GM08714 (cell line): ENCODE measurements around the gene DAND5.

Source experiments
- H3K4me3 ChIP-seq: fragments of 200-500 bp; sonication (Bioruptor generic); 2 replicates; pipeline ENCODE4 v1.5.1; 2014; ENCODE audit warnings: mild to moderate bottlenecking, low read length, inconsistent platforms
- ZNF274 ChIP-seq: IDR thresholded peaks from 2 replicates; pipeline ENCODE4 v1.6.1; 2012; ENCODE audit warnings: mild to moderate bottlenecking, low read depth, low read length

Gene DAND5

DNA sequence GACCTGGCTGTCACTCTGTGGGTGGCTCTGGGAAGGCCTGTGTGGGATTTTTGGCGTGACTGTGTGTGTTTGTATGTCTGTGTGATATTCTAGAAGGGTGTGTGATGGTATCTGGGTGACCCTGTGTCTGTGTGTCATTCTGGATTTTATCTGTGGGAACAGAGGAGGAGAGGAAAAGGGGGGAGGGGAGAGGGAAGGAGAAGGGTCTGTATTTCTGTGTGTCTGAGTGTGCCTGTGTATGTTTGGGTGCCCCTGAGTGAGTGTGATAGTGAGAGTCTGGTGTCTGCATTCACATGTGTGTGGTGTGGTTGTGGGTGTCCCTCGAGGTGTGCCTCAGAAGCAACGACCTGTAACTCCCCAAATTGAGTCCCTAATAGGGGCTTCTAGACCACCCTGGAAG lies 17.8 kb downstream of the DAND5 start:
- H3K4me3 ChIP-seq: no peak overlapping the region
- no peak for TF ChIP-seq ZNF274

DNA sequence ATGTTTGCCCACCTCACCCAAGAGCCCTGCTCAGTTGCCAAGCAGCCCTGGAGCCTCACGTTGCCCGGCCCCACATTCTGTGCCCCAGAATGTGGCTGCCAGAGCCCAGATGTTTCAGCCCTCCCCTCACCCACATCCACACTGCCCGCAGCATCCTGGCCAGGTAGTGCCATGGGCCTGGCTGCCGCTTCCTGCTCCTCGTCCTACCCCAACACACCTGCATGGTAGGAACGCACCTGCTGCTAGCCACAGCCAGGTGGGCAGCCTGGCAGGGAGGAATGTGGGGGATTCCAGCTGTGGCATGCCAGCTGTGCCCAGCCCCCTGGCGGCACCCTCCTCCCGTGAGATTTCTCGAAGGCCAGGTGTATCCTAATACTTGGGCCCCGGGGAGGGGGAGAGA lies 18.4 kb downstream of the DAND5 start:
- no peak for TF ChIP-seq ZNF274
- H3K4me3 ChIP-seq: no peak overlapping the region

DNA sequence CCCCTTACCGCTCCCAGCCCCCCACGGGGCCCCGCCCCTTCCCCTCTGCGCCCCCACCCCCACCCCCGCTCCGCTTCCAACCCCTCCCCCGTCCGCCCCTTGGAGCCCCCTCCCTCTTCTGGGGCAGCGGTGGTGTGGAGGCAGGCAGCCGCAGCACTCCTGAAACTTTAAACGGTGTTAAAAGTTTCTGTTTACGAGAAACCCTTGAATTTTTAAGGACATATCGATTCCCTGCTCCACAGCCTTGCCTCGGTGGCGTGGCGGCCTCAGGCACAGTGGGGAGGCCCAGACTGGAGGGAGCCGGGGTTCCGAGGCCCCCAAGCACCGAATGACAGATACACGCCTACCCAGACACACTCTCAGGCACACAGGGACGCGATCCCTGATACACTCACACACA lies 21.1 kb downstream of the DAND5 start:
- no peak for TF ChIP-seq ZNF274
- H3K4me3 ChIP-seq: no peak overlapping the region

DNA sequence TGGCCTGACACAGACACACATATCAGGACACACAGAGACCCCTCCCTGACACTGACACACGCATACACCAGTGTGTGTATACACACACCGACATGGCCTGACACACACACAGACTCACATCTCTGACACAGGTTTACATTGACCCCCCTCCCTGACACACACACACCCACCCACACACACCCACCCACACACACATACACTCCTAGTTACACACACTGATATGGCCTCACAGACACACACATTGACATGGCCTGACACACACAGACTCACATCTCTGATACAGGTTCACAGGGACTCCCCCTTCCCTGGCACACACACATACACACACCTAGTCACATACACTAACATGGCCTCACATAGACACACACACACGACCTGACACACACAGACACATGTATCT lies 21.5 kb downstream of the DAND5 start:
- no peak for TF ChIP-seq ZNF274
- no peak overlapping the region for H3K4me3 ChIP-seq

DNA sequence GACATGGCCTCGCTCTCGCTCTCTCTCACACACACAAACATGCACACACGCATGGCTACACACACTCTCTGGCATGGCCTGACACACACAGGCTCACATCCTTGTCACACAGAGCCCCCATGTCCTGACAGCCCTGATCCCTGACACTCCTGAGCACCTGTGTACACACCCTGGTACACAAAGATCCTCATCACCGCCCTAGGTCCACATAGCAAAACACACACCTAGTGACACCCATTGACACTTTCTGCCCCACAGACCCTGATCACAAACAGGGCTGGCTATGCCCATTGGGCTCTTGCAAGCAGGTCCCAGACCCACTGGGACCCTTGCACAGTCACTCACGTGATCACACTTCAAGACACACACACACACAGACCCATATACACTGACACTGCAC lies 21.9 kb downstream of the DAND5 start:
- TF ChIP-seq ZNF274: no peak
- no peak overlapping the region for H3K4me3 ChIP-seq

DNA sequence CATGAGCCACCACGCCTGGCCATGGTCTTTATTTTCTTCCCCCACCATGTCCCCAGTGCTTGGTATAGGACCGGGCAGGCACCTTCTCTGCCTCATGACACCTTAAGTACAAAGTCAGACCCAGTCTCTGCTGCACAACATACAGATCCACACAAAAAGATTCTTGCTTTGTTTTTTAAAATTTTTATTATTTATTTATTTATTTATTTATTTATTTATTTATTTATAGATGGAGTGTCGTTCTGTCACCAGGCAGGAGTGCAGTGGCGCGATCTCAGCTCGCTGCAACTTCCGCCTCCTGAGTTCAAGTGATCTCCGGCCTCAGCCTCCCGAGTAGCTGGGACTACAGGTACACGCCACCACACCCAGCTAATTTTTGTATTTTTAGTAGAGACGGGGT lies 23.4 kb downstream of the DAND5 start:
- H3K4me3 ChIP-seq: no peak overlapping the region
- TF ChIP-seq ZNF274: no peak

DNA sequence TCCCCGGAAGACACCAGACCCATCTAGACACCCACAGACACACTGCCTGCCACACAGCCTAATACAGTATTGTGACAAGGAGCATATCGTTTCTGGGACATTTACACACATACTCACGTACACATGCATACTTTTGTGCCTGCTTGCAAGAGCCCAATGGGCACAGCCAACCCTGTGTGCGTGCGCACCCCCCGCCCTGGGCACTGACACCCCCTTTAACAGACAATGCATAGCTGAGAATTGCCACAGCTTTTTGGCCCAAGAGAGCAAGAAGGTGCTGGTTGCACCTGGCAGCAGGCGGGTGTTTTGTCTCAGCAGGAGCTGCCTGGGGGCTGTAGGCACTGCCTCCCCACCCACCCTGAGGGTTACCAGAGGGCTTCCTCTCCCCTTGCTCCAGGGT lies 24.2 kb downstream of the DAND5 start:
- no peak for TF ChIP-seq ZNF274
- no peak overlapping the region for H3K4me3 ChIP-seq

DNA sequence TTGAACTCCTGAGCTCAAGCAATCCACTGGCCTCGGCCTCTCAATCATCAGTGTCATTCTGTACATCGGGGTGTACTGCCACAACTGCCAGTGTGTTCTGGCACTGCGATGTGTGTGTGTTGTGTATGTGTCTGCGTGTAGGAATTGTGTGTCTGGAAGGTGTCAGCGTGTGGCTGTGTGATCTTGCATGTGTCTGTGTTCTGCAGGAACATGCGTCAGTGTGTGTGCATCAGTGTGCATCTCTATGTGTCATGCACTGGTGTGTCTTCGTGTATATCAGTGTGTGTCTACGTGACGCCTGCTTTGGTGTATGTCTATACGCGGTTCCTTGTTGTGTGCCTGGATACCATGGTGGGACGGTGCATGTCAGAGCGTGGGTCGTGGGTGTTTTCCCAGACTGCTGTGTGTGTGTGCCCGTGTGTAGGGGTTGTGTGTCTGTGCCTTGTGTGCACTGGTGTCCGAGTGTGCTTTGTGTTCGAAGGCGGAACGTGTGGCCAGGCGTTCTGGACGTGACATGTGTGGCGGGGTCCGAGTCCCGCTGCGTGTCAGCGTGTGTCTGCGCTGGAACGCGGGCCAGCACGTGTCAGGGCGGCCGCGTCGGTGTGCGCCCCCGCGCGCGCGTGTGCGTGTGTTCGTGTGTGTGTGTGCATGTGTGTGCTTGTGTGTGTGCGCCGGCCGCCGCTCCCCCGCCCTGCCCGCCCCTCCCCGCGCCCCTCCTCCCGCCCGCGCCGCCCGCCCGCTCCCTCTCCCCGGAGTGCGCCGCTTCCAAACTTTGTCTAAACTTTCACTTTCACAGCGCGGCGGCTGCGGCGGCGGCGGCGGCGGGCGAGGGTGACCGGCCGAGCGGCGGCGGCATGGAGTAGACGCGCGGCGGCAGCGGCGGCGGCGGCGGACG lies 25.6 kb downstream of the DAND5 start, which contains the start of gene NFIX:
NFIX (plus strand) TSS at position 775 of the 895 bp plus-strand sequence. CDS start 363 bp downstream, outside the sequence.
- TF ChIP-seq ZNF274: no peak
- H3K4me3 ChIP-seq: peak within 1 kb of the TSS; percentile 53; the same call in 1 of the 2 replicates

DNA sequence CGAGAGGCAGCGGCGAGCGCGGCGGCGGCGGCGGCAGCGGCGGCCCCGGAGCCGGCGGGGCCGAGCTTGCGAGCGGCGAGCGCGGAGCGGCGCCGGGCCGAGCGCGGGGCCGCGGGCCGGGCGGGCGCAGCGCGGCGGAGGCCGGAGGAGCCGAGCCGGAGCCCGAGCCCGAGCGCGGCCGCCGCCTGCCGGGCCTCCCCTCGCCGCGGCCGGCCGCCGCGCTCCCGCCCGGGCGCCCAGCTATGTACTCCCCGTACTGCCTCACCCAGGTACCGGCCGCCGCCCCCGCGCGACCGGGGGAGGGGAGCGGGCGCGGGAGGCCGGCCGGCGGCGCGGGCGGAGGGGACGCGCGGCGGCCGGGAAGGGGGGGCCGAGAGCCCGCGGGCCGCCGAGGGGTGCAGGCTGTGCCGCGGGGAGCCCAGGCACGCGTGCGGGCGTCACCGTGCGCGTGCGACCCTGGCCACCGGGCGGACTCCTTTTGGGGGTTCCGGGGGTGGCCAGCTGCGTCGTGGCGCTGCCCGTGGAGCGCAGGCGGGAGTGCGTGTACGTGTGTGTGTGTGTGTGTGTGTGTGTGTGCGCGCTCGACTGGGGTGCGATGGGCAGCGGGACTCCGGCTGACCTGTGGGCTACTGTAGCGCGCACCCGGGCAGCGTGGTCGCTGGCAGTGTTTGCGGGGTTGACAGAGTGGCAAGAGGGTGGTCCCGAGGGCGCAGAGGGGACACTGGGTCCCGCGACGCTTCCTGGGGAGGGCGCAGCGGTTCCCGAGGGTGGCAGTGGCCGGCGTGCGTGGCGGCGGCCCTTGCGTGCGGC lies 26.4 kb downstream of the DAND5 start:
- H3K4me3 ChIP-seq: peak overlapping the region; percentile 20; the same call in 1 of the 2 replicates
- no peak for TF ChIP-seq ZNF274

DNA sequence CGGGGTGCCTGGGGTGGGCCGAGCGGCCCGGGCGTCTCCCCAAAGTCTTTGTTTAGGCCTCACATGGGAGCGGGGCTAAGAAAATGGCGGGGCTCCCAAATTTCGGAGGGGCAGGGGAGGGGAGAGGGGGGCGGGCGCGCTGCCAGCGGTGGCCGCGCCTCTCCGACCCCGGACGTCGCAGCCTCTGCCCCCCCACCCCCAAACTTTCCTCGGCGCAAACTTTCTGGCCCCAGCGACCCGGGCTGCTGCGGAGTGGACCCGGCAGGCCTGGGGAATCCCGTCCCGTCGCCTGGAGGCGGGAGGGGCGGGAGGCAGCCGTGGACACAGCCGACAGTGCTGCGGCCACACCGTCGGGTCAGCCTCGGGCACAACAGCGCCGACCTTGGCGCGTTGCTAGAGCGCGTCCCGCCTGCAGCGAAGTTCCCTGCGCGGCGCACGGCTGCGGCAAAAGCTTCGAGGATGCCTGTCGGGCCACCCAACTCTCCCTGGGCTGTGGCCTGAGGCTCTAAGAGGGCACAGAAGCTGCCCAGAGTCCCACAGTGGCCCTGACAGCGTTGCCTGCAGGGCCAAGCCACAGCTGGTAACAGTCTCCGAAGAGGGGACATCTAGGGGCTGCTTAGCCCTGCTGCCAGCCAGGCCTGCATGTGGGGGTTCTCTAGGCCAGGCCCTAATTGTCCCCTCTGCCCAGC lies 27.2 kb downstream of the DAND5 start:
- no peak overlapping the region for H3K4me3 ChIP-seq
- TF ChIP-seq ZNF274: no peak

DNA sequence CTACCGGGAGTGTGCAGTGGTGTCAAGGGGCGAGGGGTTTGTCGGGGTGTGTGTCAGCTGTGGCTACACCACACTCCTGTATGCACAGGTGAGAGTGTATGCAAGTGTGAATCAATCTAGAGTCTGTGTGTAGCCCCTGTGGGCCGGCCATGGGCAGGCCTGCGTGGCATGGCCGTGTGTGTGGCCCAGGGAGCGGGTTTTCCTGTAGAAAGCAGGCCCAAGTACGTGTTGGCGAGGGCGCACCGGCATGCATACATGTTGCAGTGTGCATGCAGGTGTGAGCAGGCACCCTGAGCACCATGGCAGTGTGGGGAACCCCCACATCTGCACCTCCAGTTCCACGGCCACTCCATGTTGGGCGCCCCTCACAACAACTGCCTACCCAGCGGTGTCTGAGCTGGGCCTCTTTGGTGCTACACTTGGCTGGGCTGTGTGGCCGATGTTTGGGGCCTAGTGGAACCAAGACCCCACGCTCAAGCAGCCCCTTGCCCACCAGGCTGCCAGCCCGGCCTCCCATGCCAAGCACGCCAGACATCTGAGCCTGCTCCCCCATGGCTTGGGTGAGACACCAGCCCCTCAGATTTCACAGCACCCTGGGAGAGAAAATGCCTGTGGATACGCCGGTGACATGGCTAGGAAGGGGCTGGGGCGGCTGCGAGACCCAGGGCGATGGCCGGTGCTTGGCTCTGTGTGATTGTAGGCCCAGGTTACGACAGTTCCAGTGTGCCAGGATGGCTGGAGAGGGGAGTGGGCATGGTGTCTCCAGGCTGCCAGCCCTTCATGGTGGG lies 28.0 kb downstream of the DAND5 start:
- no peak for TF ChIP-seq ZNF274
- no peak overlapping the region for H3K4me3 ChIP-seq

DNA sequence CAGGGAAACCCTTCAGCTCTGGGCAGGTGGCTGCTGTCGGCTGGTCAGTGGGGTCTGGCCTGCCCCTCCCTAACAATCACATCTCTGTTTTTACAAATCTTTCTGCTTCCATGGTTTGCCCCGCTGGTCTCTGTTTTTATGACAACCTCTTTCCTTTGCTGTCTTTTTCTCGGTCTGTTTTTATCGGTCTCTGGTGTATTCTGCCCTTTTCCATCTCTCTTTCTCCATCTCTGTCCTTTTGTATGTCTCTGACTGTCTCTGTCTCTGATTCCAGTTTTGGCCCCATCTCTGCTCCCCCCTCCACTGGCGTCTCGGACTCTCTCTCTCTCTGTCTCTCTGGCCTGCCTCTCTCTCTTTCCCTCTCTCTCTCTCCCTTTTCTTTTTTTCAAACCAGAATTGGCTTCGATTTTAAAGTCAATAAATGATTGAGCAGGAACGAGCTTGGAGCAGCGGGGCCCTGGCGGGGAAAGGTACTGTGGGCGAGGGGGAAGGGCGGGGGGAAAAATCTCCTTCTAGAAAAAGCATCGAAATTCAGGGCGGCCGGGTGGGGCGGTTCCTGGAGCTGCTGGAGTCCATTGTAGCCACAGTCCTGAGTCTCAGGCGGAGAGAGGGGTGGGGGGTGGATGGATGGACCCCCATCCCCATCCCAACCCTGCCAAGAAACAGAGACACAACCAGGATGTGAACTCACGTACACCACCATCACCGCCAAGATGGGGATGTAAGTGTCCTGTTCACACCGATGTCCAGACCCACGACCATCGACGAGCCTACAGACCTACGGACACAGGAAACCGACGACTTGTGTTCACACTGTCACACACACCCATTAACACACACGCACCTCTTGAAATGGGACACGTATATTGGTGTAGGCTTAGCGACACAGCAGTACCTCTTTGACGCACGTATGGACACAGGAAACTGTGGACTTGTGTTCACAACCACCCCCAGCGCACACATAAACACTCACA lies 28.9 kb downstream of the DAND5 start:
- H3K4me3 ChIP-seq: no peak overlapping the region
- TF ChIP-seq ZNF274: no peak

DNA sequence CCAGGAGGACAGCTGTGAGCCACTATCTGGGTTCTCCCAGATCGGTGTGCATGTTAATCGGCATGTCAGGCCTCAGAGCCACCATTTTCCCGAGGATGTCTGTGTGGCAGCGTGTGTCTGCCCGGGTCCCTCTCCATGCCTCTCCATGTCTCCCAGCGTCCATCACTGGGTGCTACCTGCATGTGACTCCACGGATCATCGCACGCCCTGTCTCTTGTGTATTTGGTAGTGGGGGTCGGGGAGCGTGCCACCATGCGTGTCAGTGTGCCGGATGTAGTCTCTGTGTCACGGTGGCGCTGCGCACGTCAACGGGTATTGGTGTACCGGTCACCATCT lies 31.8 kb downstream of the DAND5 start:
- no peak overlapping the region for H3K4me3 ChIP-seq
- TF ChIP-seq ZNF274: no peak
